SKM-1 treated with dmso at 0.1 percent for 144 hours (cell line): ENCODE data around the gene HS6ST2.

Experiments used
- DNase-seq: peaks from one replicate; lab custom pipeline; 2025; ENCODE audit not compliant: unreplicated experiment; lab: John Stamatoyannopoulos, UW

Gene HS6ST2

GRCh38 chrX:132853040-132853439, 105.4 kb downstream of the HS6ST2 start:
- no peak for DNase-seq

- DNase-seq: no peak
Observed at GRCh38 chrX:132848296-132848970, 110.0 kb downstream of the HS6ST2 start.

- DNase-seq: no peak
Observed at GRCh38 chrX:132843363-132843762, 115.1 kb downstream of the HS6ST2 start.

GRCh38 chrX:132842460-132843238, 115.8 kb downstream of the HS6ST2 start:
- no peak for DNase-seq

DNA sequence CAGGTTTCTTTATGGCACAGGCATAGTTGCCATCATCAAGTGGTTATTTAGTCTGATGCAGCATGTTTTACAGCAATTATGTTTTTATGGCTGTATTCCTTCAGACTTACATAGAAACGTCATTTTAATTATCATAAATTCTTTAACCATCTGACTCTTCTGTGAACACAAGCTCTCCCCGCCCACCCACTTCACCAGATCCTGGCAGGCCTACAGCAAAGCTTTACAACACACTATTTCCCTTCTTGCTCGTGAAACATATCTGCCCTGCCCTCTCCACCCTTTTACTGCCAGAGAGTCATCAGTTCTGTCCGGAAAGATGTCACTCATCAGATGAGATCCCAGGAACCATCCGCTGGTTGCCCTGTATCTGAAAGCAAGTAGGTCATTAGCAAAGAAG, 120.5 kb downstream of the HS6ST2 start:
- DNase-seq: no peak

DNA sequence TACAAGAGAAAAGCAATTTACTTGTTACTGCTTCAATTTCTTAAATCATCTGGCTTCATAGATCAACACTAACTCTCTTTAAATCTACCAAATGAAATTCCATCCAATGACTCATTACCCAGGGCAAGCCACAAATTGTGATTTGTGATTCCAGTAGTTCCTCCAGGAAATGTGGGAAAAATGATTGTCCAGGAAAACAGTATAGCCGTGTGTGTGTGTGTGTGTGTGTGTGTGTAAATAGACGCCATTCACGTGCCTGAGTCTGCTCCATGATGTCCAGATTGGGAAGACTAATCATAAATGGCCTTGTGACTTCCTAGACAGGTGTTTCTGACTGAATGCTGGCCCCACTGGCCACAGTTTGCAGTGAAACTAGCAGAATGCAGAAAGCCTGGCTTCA, 121.3 kb downstream of the HS6ST2 start:
- DNase-seq: no peak

GRCh38 chrX:132836471-132836870, 122.0 kb downstream of the HS6ST2 start:
- DNase-seq: no peak

DNA sequence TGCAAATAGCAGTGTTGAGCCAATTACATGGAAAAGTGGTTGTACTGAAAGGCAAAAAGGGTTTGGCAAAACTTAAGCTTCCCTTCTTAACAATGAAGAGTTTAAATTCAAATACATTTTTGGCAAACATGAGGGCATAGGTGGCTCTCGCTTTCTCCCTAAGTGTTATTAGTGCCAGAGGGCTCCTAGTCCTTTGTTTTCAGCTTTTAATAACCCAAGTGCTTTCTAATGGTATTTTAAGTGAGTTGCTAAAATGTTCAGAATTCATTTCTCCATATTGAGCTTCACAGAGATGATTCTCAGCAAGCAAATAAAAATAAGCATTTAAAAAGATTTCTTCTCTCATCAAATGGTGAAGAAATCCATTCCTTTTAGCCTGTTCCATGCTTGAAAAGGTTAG, 123.7 kb downstream of the HS6ST2 start:
- no peak for DNase-seq

- DNase-seq: no peak
Observed at GRCh38 chrX:132834109-132834508, 124.3 kb downstream of the HS6ST2 start.

GRCh38 chrX:132833373-132833772, 125.1 kb downstream of the HS6ST2 start:
- DNase-seq: no peak

GRCh38 chrX:132831336-132831973, 127.0 kb downstream of the HS6ST2 start:
- no peak for DNase-seq

- no peak for DNase-seq
Observed at GRCh38 chrX:132822634-132823012, 135.8 kb downstream of the HS6ST2 start.

DNA sequence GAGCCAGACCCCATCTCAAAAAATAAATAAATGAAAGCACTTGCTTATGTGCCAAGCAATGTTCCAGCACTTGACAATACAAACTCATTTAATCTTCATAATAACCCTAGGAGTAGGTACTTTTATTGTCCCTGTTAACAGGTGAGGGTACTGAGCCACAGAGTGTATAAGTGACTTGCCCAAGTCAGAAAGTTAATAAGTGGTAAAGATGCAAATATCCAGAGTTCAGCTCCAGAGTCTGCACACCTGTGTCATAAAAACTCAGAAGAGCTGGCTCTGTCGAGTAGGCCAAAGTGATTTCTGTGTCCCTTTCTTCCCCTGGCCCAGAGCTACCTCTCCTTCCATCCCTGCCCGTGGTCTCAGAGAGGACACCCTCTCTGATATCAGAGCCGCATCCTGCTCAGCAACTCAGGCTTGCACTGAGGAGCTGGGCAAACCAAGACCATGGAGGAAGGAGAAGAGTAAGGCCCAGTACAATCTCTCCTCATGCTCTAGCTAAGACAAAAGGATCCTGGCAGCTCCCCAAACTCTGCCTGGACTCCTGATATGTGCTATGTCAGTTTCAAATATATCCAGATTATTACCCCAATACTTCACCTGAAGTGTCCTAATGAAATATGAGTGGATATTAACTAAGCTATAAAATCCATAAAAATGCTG, 136.3 kb downstream of the HS6ST2 start:
- DNase-seq: no peak

DNA sequence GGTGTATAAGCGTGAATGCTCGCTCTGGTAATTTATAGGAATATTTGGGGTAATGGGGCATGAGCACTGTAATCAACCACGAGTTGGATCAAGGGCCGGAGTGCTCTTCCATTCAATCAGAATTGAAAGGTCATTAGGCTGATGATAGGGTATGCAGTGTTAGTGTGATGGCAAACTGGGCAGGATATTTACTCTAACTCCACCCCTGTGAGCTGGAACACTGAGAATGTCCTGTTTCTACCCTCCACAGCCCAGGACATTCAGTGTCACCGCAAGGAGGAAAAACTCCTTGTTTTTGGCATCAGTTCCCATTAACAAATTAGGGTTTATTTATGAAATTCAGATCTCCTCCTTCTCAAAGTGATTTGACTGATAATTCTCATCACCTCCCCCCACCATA, 137.8 kb downstream of the HS6ST2 start:
- DNase-seq: no peak

DNA sequence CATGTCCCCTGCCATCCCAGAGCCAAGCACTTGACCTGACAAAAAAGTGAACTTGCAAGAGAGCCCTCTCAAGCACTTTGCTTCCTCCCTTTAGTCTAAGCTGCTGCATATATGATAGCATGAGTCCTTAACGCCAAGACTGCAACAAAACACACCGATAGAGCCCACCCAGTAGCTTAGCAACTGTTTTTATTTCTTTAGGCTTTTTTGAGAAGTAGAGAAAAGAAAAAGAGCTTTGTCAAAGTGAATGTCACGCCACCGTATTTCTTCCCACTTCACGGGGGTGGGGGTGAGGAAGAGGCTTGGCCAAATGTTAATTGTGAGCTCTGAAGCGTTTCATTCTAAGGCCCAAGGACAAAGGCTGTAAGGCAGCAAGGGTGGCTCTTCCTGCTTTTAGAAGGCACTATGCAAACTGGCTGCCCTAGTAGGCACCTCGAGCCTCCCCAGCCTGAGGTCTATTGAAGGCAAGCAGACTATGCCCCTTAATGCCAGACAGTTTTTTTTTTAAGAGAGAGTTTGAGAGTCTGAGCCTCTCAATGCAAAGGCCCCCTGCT, 138.6 kb downstream of the HS6ST2 start:
- no peak for DNase-seq

DNA sequence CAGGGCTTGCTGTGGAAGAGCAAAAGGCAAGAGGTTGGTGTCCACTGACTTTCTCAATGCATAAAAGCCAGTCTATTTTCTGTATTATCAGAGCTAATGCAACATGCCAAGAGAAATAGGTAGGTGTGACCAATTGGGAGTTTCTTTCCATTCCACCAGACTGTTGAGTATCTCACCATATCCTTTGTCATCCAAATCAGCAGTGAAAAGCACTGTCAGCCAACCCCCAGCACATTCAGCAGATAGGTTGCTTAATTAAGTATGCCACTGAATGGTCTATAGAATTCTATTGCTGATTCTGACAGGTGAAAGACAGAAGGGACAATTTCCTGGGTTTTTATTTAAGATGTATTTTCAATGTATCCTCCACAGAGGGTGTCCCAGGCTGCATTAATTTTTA, 139.8 kb downstream of the HS6ST2 start:
- DNase-seq: no peak

GRCh38 chrX:132815643-132816042, 142.8 kb downstream of the HS6ST2 start:
- no peak for DNase-seq

- DNase-seq: no peak
Observed at GRCh38 chrX:132810964-132811712, 147.3 kb downstream of the HS6ST2 start.

DNA sequence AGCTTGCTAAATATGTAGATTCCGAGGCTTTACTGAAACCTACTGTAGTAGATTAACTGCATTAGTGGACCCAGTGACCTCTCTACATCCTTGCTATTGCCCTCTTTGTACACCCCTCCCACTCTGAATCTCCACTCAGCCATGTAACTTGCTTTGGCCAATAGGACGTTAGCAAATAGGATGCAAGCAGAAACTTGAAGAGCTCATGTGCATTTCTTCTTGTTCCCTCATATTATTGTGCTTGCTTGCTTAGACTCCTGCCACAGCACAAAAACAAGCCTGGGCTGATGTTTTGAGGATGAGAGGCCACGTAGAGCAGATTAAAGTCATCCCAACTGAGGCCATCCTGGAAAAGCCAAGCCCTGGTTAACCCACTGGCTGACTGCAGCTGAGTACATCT, 147.9 kb downstream of the HS6ST2 start:
- no peak for DNase-seq

GRCh38 chrX:132809581-132809980, 148.8 kb downstream of the HS6ST2 start:
- no peak for DNase-seq
